Suprapubic skin (tissue), 3 donors: ENCODE measurements around the gene RABGAP1.

Source experiments
- POLR2A ChIP-seq, 2 donors: fragments of 450-650 bp; IDR thresholded peaks; one replicate each; pipeline ENCODE4 v1.6.1; 2017; ENCODE audit warnings: antibody characterized with exemption in 2 of 2, mild to moderate bottlenecking in 2 of 2, moderate library complexity in 2 of 2
- TF ChIP-seq, protein P1 (sequence below), 2 donors: fragments of 200-600 bp in 1 of 2; fragments of 450-650 bp in 1 of 2; sonication (generic) in 1 of 2; IDR thresholded peaks; one replicate each; pipeline ENCODE4 v1.5.1; 2016 to 2019; ENCODE audit warnings: antibody characterized with exemption in 2 of 2, mild to moderate bottlenecking in 1 of 2, moderate library complexity in 1 of 2

DNA sequence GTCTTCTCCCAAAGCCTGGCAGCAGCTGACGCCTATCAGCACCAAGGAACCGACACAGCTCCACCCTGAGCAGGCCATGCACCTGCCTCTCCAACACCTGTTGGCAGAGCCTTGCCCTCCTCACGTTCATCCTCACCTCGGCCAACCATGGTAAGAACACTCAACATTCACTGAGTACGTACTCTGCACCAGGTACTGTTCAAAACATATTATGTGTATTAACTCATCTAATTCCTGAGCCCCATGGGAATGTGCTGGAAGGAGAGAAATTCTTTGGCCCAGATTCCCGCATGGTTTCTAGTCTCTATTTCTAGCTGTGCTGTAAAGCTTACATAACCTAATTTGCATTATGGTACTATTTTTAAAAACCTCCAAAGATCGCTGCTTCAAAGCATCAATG is 178.7 kb downstream of the RABGAP1 start:
- TF ChIP-seq, protein P1, sequence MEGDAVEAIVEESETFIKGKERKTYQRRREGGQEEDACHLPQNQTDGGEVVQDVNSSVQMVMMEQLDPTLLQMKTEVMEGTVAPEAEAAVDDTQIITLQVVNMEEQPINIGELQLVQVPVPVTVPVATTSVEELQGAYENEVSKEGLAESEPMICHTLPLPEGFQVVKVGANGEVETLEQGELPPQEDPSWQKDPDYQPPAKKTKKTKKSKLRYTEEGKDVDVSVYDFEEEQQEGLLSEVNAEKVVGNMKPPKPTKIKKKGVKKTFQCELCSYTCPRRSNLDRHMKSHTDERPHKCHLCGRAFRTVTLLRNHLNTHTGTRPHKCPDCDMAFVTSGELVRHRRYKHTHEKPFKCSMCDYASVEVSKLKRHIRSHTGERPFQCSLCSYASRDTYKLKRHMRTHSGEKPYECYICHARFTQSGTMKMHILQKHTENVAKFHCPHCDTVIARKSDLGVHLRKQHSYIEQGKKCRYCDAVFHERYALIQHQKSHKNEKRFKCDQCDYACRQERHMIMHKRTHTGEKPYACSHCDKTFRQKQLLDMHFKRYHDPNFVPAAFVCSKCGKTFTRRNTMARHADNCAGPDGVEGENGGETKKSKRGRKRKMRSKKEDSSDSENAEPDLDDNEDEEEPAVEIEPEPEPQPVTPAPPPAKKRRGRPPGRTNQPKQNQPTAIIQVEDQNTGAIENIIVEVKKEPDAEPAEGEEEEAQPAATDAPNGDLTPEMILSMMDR (IDR thresholded peaks at IDR 0.05): no peak
- TF ChIP-seq POLR2A (IDR thresholded peaks at IDR 0.05): no peak
